Fibroblast of the aortic adventitia (primary cell): ENCODE measurements around the gene INO80D. TPM values are rescaled to one million over a fixed set of nuclear protein-coding genes. Genes with fewer than 3 reads are reported as not detected.

Experiments
- DNase-seq: peaks from one replicate; pipeline ENCODE4 v3.0.0-alpha.2; 2010; ENCODE audit warnings: low read depth
- H3K4me3 ChIP-seq: 2 replicates; pipeline ENCODE4 v1.5.1; 2011; ENCODE audit warnings: low read depth, mild to moderate bottlenecking, control low read depth, low read length, moderate library complexity
- total RNA-seq: library from RNA; depleted of rRNA; stranded (reverse); fragments of >200 nt; gene quantifications from 2 replicates; pipeline ENCODE4 v1.2.3, GENCODE V29; 2012; ENCODE audit warnings: low replicate concordance
- TF ChIP-seq, protein P1 (sequence below): IDR thresholded peaks from 2 replicates; pipeline ENCODE4 v1.5.1; 2011; ENCODE audit warnings: mild to moderate bottlenecking, low read length, control low read depth, inconsistent platforms; ENCODE audit not compliant: insufficient read depth

INO80D gene
- total RNA-seq, 1 donor, result 12.0 TPM

DNA sequence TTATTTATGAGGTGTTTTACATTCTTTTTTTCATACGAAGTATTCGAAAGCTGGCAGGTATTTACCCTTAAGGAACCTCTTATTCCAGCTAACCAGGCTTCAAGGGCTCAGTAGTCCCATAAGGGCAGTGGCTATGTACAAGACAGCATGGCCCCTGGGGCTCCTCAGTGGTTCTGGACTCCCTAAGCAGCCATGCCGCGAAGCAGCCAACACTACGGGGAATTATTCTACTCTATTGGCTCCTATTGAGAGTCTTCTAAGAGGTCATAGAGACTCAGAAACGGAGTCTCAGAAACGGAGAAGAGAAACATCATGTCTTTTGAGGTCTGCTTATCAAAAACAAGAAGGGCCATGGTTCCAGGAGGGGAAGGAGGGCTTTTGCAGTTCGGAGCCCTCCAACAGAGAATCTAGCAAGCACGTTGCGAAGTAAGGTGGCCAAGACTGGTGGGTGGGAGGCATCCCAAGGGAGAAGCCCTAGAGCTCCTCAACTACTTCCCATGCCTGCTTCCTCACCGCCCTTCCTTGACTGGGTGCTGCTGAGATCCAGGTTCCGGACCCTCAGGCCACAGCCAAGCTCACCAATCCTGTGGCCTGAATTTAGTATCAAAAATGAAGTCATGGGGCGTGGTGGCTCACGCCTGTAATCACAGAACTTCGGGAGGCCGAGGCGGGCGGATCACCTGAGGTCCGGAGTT, 109.7 kb downstream of the INO80D start:
- DNase-seq, result no peak
- no peak overlapping the region for H3K4me3 ChIP-seq
- TF ChIP-seq, protein P1, sequence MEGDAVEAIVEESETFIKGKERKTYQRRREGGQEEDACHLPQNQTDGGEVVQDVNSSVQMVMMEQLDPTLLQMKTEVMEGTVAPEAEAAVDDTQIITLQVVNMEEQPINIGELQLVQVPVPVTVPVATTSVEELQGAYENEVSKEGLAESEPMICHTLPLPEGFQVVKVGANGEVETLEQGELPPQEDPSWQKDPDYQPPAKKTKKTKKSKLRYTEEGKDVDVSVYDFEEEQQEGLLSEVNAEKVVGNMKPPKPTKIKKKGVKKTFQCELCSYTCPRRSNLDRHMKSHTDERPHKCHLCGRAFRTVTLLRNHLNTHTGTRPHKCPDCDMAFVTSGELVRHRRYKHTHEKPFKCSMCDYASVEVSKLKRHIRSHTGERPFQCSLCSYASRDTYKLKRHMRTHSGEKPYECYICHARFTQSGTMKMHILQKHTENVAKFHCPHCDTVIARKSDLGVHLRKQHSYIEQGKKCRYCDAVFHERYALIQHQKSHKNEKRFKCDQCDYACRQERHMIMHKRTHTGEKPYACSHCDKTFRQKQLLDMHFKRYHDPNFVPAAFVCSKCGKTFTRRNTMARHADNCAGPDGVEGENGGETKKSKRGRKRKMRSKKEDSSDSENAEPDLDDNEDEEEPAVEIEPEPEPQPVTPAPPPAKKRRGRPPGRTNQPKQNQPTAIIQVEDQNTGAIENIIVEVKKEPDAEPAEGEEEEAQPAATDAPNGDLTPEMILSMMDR, result no peak

DNA sequence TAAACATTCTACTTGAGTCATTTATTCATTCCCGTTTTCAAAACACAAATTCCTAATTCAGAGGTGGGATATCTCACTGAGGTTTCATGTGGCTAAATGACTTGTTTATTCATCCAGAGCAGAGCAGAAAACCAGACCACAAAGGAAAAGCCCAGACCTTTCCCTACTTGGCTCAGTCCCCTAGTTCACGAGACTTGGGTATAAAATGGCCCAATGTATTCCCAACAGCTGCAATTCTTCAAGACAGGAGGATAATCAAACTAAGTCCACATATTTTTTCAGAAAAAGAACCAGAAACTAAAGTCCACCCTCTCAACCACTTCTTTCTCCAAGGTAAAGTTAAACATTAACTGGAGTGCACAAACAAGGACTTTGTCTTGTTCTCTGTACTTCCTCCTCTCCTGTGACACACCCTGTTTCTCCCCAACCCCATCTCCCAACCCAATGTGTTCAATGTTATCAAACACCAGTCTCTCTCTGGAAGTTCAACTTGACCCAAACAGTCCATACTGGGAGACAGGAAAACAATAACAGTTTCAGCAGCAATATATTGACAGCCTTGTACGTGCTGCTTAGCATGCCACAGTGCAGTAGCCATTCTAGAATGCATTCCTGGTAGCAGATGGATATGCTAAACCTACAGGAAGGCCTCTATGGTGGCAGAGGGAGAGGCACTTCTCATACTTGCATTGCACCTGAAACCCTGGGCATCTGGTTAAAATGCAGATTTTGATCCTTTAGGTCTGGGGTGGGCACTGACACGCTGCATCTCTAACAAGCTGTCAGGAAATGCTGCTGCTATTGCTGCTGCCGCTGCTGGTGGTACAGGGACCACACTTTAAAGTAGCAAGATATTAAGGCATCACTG, 110.7 kb downstream of the INO80D start:
- TF ChIP-seq, protein P1, result no peak
- no peak overlapping the region for H3K4me3 ChIP-seq
- DNase-seq, result no peak

DNA sequence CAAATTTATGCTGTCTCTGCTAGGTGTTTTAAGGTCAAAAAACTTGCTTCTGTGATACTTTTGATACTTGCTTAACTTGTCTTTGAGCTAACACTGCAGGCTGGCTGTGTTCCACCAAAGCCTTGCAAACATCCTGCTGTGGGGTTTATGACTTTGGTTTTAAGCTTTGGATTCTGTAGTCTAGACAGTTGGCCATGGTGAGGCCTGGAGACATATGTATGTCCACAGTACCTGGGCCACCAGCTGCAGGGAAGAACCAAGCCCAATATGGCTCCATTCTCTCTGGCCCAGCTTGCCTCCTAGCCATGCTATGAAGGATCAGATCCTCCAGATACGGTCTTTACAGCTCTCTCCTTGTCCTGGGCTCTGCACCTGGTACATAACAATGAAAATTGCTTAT, 113.9 kb downstream of the INO80D start:
- TF ChIP-seq, protein P1, result no peak
- no peak overlapping the region for H3K4me3 ChIP-seq
- DNase-seq, result no peak

DNA sequence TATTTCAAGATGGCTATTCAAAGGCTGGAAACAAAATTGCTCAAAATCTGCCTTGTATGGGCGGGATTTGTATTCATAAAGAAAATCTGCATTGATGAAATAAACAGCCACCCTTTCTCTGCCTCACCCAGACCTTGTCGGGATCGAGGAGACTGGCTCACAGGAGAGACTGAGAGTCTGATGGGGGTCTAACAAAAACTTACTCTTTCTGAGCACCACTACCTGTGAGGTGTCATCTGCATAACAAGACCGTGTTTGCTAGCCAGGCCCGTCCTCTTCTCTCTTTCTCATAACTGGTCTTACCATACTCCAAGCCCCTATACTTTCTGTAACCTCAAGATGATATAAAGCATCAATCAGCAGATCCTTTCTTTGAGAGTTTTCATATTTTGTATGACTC, 115.6 kb downstream of the INO80D start:
- TF ChIP-seq, protein P1, result no peak
- no peak for DNase-seq
- H3K4me3 ChIP-seq, result no peak overlapping the region

DNA sequence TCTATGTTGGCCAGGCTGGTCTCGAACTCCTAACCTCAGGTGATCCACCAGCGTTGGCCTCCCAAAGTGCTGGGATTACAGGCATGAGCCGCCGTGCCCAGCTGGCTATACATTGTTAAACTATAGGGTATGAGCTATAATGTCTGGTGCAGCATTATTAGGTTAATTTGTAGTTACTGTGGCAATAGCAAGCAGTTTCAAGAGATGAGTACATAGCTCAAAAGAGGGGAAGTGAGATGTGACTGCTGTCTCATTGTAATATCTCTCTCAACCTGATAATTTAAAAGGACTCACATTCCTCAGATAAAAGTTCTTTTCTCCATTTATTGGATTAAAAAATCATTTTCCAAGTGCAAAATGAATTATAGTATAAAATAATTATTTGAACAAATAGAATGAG, 116.4 kb downstream of the INO80D start:
- no peak for DNase-seq
- H3K4me3 ChIP-seq, result no peak overlapping the region
- TF ChIP-seq, protein P1, result no peak

DNA sequence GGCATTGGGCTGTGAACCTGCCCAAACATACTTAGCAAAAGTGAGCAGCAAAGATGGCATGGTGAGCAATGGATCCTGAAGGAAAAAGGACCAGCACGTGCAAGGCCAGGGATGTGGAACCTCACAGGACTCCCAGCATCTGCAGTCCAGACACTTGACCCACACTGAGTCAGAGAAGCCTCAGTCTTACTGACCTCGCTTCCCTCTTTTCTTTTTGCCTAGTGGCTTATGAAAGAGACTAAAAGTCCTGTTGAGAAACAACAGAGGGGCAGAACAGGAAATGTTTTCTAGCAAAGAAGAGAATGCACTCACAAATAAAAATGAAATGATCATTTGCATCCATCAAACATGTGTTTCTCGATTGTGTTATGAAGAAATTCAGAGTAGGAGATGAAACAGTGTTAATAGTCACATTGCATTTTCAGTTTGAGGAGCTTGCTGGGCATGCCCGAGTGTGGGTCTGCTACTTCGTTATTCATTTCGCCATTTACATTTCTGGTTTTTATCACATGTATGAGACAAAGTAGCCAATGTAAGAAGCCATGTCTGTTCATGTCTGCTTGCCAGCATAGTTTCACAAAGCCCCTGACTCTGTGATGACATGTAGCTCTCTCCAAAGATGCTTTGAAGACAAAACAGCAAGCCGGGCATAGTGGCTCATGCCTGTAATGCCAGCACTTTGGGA, 118.4 kb downstream of the INO80D start:
- no peak for DNase-seq
- H3K4me3 ChIP-seq, result no peak overlapping the region
- TF ChIP-seq, protein P1, result no peak
